Measurements from ENCODE around the gene TRPC1. TPM values are rescaled to one million over a fixed set of nuclear protein-coding genes. Genes with fewer than 3 reads are reported as not detected.
A peak's percentile ranks its signal among the peaks of the same experiment; 100 is the strongest.

Gene TRPC1
- total and polyA plus RNA-seq, 8 donors: 5.6 to 17.7 (median 14.9) TPM

GRCh38 chr3:142819179-142819578 lies 95.3 kb downstream of the TRPC1 start:
- intact Hi-C loops (cut with DNase I): no loop called here
- H3K9me3 ChIP-seq: no peaks in the 10 kb centered on the region
- H3K36me3 ChIP-seq: no peaks in the 10 kb centered on the region
- no peak overlapping the region for H3K27ac ChIP-seq
- no peaks in the 10 kb centered on the region for H3K27me3 ChIP-seq
- no peak overlapping the region for H3K4me3 ChIP-seq
- ATAC-seq: no peak
- no peaks in the 10 kb centered on the region for H3K4me1 ChIP-seq
- DNase-seq: no peak
- no peak for TF ChIP-seq CTCF (IDR thresholded peaks at IDR 0.05)

- Histone ChIP-seq H3K4me1 (no peaks in the 10 kb centered on the region), H3K27me3 (no peaks in the 10 kb centered on the region), H3K36me3 (no peaks in the 10 kb centered on the region), H3K4me3 (no peak overlapping the region), H3K27ac (no peak overlapping the region), H3K9me3 (no peaks in the 10 kb centered on the region)
- peak; percentile 74 to 84 for TF ChIP-seq CTCF (IDR thresholded peaks at IDR 0.05)
- DNase-seq (peak; percentile 65 to 87 (median 79)), ATAC-seq (peak; percentile 100)
- intact Hi-C loops (cut with DNase I): loop anchor here in 1 of 2 donors (5.0 kb wide), 1 partner anchor 163 kb away; no protein-coding TSS in a partner anchor
These were observed 105.0 kb downstream of the TRPC1 start for GRCh38 chr3:142828703-142829305.

GRCh38 chr3:142837526-142837925 lies 113.7 kb downstream of the TRPC1 start:
- DNase-seq (no peak), ATAC-seq (no peak)
- intact Hi-C loops (cut with DNase I): no loop called here
- Histone ChIP-seq H3K27ac (no peak overlapping the region), H3K4me3 (no peak overlapping the region), H3K4me1 (no peaks in the 10 kb centered on the region), H3K27me3 (no peaks in the 10 kb centered on the region), H3K36me3 (no peaks in the 10 kb centered on the region), H3K9me3 (no peaks in the 10 kb centered on the region)
- TF ChIP-seq CTCF (IDR thresholded peaks at IDR 0.05): no peak

- Histone ChIP-seq H3K27ac (no peak overlapping the region), H3K27me3 (no peaks in the 10 kb centered on the region), H3K36me3 (no peaks in the 10 kb centered on the region), H3K4me3 (no peak overlapping the region), H3K9me3 (no peaks in the 10 kb centered on the region), H3K4me1 (no peaks in the 10 kb centered on the region)
- no peak for ATAC-seq
- intact Hi-C loops (cut with DNase I): no loop called here
- no peak for TF ChIP-seq CTCF (IDR thresholded peaks at IDR 0.05)
- no peak for DNase-seq
These were observed 116.0 kb downstream of the TRPC1 start for GRCh38 chr3:142839831-142840230.

- H3K27ac ChIP-seq: no peak overlapping the region
- H3K27me3 ChIP-seq: no peaks in the 10 kb centered on the region
- no peaks in the 10 kb centered on the region for H3K9me3 ChIP-seq
- ATAC-seq (peak; percentile 73), DNase-seq (no peak)
- no peaks in the 10 kb centered on the region for H3K36me3 ChIP-seq
- H3K4me1 ChIP-seq: peaks cover 0 to 5% of the 10 kb centered on the region in 2 donors
- peak; percentile 27 to 38 for TF ChIP-seq CTCF (IDR thresholded peaks at IDR 0.05)
- intact Hi-C loops (cut with DNase I): no loop called here
- H3K4me3 ChIP-seq: no peak overlapping the region
These were observed 120.6 kb downstream of the TRPC1 start for GRCh38 chr3:142844339-142844977.
